K562 (cell line): ENCODE data around the gene MPC2. TPM values are rescaled to one million over a fixed set of nuclear protein-coding genes. Genes with fewer than 3 reads are reported as not detected.

ENCODE experiments used
- ATAC-seq: fragments of 200-7000 bp; cut with Tn5 transposase; 3 replicates; pipeline ENCODE4 v1.9.1; 2020; ENCODE audit warnings: moderate library complexity
- BruUV-seq: library from RNA; stranded (reverse); fragments of 400-500 nt; replicated peaks from 2 replicates; lab custom pipeline; 2021; lab: Mats Ljungman, UMichigan
- CTCF ChIA-PET: fragments of 300-600 bp; formaldehyde crosslinking; extraction: SDS; loops from one replicate; lab custom pipeline; 2021; ENCODE audit warnings: low intra/inter-chr PET ratio; lab: Yijun Ruan, JAX
- POLR2A ChIA-PET: fragments of 300-600, 350-650 bp; sonication (Branson Sonifier 250); formaldehyde crosslinking; extraction: SDS; loops from one replicate; lab custom pipeline; 2021; ENCODE audit warnings: antibody characterized with exemption, inconsistent platforms; lab: Yijun Ruan, JAX
- DNase-seq, 4 experiments: peaks; one replicate each; pipeline versions ENCODE4 v3.0.0 to v3.0.0-alpha.2; 2011 to 2018; ENCODE audit warnings: low spot score in 3 of 4, mixed read lengths in 3 of 4; ENCODE audit errors: extremely low read depth in 1 of 4
- FAIRE-seq: peaks from 2 replicates; lab custom pipeline; 2011; peaks lifted over from hg19 to GRCh38; lab: Jason Lieb, UNC
- H2AFZ ChIP-seq: 2 replicates; pipeline ENCODE4 v1.6.0; 2011; ENCODE audit warnings: low read depth, low read length, control low read depth, inconsistent platforms
- H3K27ac ChIP-seq: fragments of 200-600 bp; 3 replicates; pipeline ENCODE4 v1.8.0; 2011; ENCODE audit warnings: low read depth, mild to moderate bottlenecking, control low read depth, inconsistent platforms, low read length, moderate library complexity, mixed read lengths; ENCODE audit errors: extremely low read depth
- H3K27me3 ChIP-seq, 2 experiments: fragments of 300-600 bp in 1 of 2; 2 replicates in 1 of 2; 3 replicates in 1 of 2; pipeline versions ENCODE4 v1.6.0 to v1.8.0; 2011; ENCODE audit warnings: inconsistent platforms in 2 of 2, low read length in 2 of 2, mild to moderate bottlenecking in 1 of 2, mixed read lengths in 1 of 2, moderate library complexity in 1 of 2; ENCODE audit not compliant: control insufficient read depth in 2 of 2, insufficient read depth in 2 of 2
- H3K36me3 ChIP-seq: fragments of 300-600 bp; 3 replicates; pipeline ENCODE4 v1.8.0; 2011; ENCODE audit warnings: mild to moderate bottlenecking, low read length, inconsistent platforms; ENCODE audit not compliant: control insufficient read depth, insufficient read depth
- H3K4me1 ChIP-seq, 2 experiments: fragments of 200-600 bp in 1 of 2; replicated peaks in 1 of 2; 2 replicates in 1 of 2; 3 replicates in 1 of 2; pipeline versions ENCODE4 v1.5.1 to v1.8.0; 2011; ENCODE audit warnings: inconsistent platforms in 2 of 2, low read length in 2 of 2, mild to moderate bottlenecking in 1 of 2, mixed read lengths in 1 of 2, moderate library complexity in 1 of 2; ENCODE audit not compliant: control insufficient read depth in 2 of 2, insufficient read depth in 2 of 2
- H3K4me2 ChIP-seq: 2 replicates; pipeline ENCODE4 v1.6.1; 2011; ENCODE audit warnings: low read length, control low read depth, inconsistent platforms, mixed read lengths; ENCODE audit not compliant: insufficient read depth
- H3K4me3 ChIP-seq: fragments of 200-600 bp; sonication (generic), shearing (Covaris generic); 2 replicates; pipeline ENCODE4 v1.5.1; 2016; ENCODE audit warnings: control low read depth, inconsistent platforms
- H3K79me2 ChIP-seq: fragments of 200-600 bp; 3 replicates; pipeline ENCODE4 v1.8.0; 2011; ENCODE audit warnings: low read length, inconsistent platforms; ENCODE audit not compliant: control insufficient read depth, insufficient read depth
- H3K9ac ChIP-seq, 2 experiments: 2 replicates each; pipeline versions ENCODE4 v1.6.0 to v1.6.1; 2011; ENCODE audit warnings: low read depth in 2 of 2, low read length in 2 of 2, control low read depth in 1 of 2, inconsistent platforms in 1 of 2, mild to moderate bottlenecking in 1 of 2, mixed read lengths in 1 of 2; ENCODE audit not compliant: insufficient read depth in 1 of 2
- H3K9me1 ChIP-seq: one replicate; pipeline ENCODE4 v1.6.0; 2011; ENCODE audit warnings: inconsistent platforms, mild to moderate bottlenecking, low read length, moderate library complexity; ENCODE audit not compliant: control insufficient read depth, insufficient read depth
- H3K9me3 ChIP-seq: replicated peaks from 2 replicates; pipeline ENCODE4 v1.5.1; 2011; ENCODE audit warnings: low read depth, low read length, inconsistent platforms; ENCODE audit not compliant: control insufficient read depth, insufficient read depth
- H4K20me1 ChIP-seq: replicated peaks from 2 replicates; pipeline ENCODE4 v1.6.1; 2011; ENCODE audit warnings: low read length, inconsistent platforms, mixed read lengths; ENCODE audit not compliant: control insufficient read depth, insufficient read depth
- HNRNPLL ChIP-seq: fragments of 200-400 bp; formaldehyde crosslinking; IDR thresholded peaks from 2 replicates; pipeline ENCODE4 v1.6.1; 2017; ENCODE audit warnings: low read length, low read depth, mild to moderate bottlenecking; ENCODE audit not compliant: poor library complexity, severe bottlenecking
- PKNOX1 ChIP-seq: fragments of 450-650 bp; IDR thresholded peaks from 2 replicates; pipeline ENCODE4 v1.6.1; 2016
- YY1 ChIP-seq, 3 experiments: IDR thresholded peaks; 2 replicates each; pipeline ENCODE4 v1.6.1; 2011; ENCODE audit warnings: low read length in 2 of 3, mild to moderate bottlenecking in 2 of 3, moderate library complexity in 2 of 3, borderline replicate concordance in 1 of 3, control low read depth in 1 of 3, low read depth in 1 of 3; ENCODE audit not compliant: insufficient read depth in 3 of 3, insufficient replicate concordance in 2 of 3, control insufficient read depth in 1 of 3, insufficient read length in 1 of 3; ENCODE audit errors: extremely low read depth in 1 of 3
- WGBS: fragments of 100-300 bp; shearing (Covaris generic); methylation state at CpG from one replicate; pipeline ENCODE4 v1.1.6; 2016; ENCODE audit warnings: low coverage, mixed read lengths; ENCODE audit not compliant: insufficient coverage; ENCODE audit errors: missing lambda C conversion rate; 5-methylcytosine and 5-hydroxymethylcytosine counted together
- in situ Hi-C: fragments of 300-500 bp; cut with MboI; formaldehyde crosslinking; loops from 4 replicates; pipeline ENCODE4 v1.15.0; 2018; ENCODE audit warnings: inconsistent platforms, mixed read lengths
- intact Hi-C: fragments of 100-400 bp; cut with micrococcal nuclease; formaldehyde crosslinking; loops from 2 replicates; pipeline ENCODE4 v1.14.2; 2022
- polyA plus RNA-seq, 8 experiments: library from polyadenylated mRNA; depleted of rRNA in 4 of 8; stranded (reverse) in 5 of 8; unstranded in 3 of 8; fragments of >200 nt; fragmentation: Nextera tagmentation in 2 of 8; fragmentation: Illumina TruSeq in 1 of 8; extraction: Ambion mirVana in 2 of 8; extraction: Trizol in 1 of 8; gene quantifications; 2 replicates each; pipeline versions ENCODE4 v1.2.1 to v1.2.3, GENCODE V29; 2011 to 2014; ENCODE audit warnings: inconsistent platforms in 1 of 8, missing spikeins in 1 of 8
- total RNA-seq, 7 experiments: library from RNA; depleted of rRNA in 6 of 7; stranded (reverse); fragments of >200 nt in 6 of 7; fragmentation: Illumina TruSeq in 2 of 7; extraction: Trizol in 2 of 7; gene quantifications; 2 replicates each; pipeline versions ENCODE4 v1.2.1 to v1.2.3, GENCODE V29; 2011 to 2021; ENCODE audit warnings: low replicate concordance in 1 of 7

MPC2 gene
- total and polyA plus RNA-seq, 9 of the 15 experiments (the other 6 are each of a cell fraction or from before 2014, with no cell fraction given) = 70.7 to 179 (median 144) TPM

- 75% methylated on average over 6 of the region's 7 CpGs for WGBS
- ChIA-PET POLR2A (no interaction called here), CTCF (no interaction called here)
- H3K79me2 ChIP-seq = peaks cover 6% of the 10 kb centered on the region; the same call in 1 of the 3 replicates
- no peak overlapping the region for H3K27ac ChIP-seq
- H3K4me1 ChIP-seq = peaks cover 4 to 8% of the 10 kb centered on the region in 2 experiments; a peak in 3 of 5 replicates
- no peaks in the 10 kb centered on the region for H3K9me1 ChIP-seq
- H3K4me2 ChIP-seq = no peak overlapping the region
- H3K9me3 ChIP-seq = peaks cover 19% of the 10 kb centered on the region
- H3K27me3 ChIP-seq = no peaks in the 10 kb centered on the region
- no TSS peak for BruUV-seq
- H3K36me3 ChIP-seq = peaks cover 22% of the 10 kb centered on the region; the same call in 2 of the 3 replicates
- no peak for ATAC-seq
- no peak overlapping the region for H3K9ac ChIP-seq
- TF ChIP-seq YY1 (IDR thresholded peaks at IDR 0.05; ENCODE audit: borderline replicate concordance in 1 of 3, control insufficient read depth in 1 of 3, extremely low read depth in 1 of 3, insufficient read depth in 3 of 3, insufficient read length in 1 of 3, insufficient replicate concordance in 2 of 3, low read depth in 1 of 3, low read length in 2 of 3) = peak in 2 of 3 experiments; percentile 21 to 79
- TF ChIP-seq HNRNPLL = no peak
- TF ChIP-seq PKNOX1 = peak; percentile 13; the same call in 1 of the 2 replicates
- no peak for DNase-seq
- no peaks in the 10 kb centered on the region for H4K20me1 ChIP-seq
- no peak overlapping the region for H3K4me3 ChIP-seq
- in situ Hi-C loops (no loop called here), intact Hi-C loops (no loop called here)
- H2AFZ ChIP-seq = no peak overlapping the region
- no peak for FAIRE-seq
Observed at GRCh38 chr1:167912294-167912693, 24.6 kb downstream of the MPC2 start.
